GM12865 (cell line): ENCODE measurements around the gene PRRG2.

ENCODE experiments used
- DNase-seq: peaks from one replicate; pipeline ENCODE4 v3.0.0; 2010; ENCODE audit warnings: low read depth
- H3K4me3 ChIP-seq: 2 replicates; pipeline ENCODE4 v1.5.1; 2011; ENCODE audit warnings: mild to moderate bottlenecking, low read depth, low read length, control low read depth
- TF ChIP-seq, protein P1 (sequence below): IDR thresholded peaks from 2 replicates; pipeline ENCODE4 v1.5.1; 2011; ENCODE audit warnings: low read length, control low read depth, low read depth, inconsistent platforms; ENCODE audit not compliant: insufficient read depth; ENCODE audit errors: missing control alignments

The PRRG2 gene

DNA sequence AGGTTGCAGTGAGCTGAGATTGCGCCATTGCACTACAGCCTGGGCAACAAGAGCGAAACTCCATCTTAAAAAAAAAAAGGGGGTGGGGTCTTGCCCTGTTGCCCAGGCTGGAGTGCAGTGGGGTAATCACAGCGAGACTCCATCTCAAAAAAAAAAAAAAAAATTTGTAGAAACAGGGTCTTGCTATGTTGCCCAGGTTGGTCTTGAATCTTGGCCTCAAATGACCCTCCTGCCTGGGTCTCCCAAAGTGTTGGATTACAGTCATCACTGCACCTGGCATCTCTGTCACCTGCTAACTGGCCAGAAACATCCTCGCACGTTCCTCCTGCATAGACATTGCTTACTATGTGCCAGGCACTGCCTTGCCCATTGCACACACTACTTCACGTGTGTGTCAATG lies 39.2 kb upstream of the PRRG2 start:
- DNase-seq: no peak
- H3K4me3 ChIP-seq: no peak overlapping the region
- TF ChIP-seq, protein P1, sequence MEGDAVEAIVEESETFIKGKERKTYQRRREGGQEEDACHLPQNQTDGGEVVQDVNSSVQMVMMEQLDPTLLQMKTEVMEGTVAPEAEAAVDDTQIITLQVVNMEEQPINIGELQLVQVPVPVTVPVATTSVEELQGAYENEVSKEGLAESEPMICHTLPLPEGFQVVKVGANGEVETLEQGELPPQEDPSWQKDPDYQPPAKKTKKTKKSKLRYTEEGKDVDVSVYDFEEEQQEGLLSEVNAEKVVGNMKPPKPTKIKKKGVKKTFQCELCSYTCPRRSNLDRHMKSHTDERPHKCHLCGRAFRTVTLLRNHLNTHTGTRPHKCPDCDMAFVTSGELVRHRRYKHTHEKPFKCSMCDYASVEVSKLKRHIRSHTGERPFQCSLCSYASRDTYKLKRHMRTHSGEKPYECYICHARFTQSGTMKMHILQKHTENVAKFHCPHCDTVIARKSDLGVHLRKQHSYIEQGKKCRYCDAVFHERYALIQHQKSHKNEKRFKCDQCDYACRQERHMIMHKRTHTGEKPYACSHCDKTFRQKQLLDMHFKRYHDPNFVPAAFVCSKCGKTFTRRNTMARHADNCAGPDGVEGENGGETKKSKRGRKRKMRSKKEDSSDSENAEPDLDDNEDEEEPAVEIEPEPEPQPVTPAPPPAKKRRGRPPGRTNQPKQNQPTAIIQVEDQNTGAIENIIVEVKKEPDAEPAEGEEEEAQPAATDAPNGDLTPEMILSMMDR: no peak

DNA sequence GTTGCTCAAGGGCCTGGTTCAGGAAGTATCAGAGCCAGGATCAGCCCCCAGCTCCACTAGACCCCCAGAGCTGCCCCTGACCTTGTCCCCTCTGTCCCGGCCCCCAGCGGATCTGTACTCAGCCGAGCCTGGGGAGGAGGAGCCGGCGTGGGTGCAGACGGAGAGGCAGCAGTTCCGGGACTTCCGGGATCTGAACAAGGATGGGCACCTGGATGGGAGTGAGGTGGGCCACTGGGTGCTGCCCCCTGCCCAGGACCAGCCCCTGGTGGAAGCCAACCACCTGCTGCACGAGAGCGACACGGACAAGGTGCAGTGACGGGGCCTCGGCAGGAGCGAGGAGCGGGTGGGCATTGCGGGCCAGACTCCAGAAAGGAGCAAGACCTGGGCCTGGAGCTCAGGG lies 38.7 kb upstream of the PRRG2 start:
- no peak overlapping the region for H3K4me3 ChIP-seq
- TF ChIP-seq, protein P1: no peak
- no peak for DNase-seq

DNA sequence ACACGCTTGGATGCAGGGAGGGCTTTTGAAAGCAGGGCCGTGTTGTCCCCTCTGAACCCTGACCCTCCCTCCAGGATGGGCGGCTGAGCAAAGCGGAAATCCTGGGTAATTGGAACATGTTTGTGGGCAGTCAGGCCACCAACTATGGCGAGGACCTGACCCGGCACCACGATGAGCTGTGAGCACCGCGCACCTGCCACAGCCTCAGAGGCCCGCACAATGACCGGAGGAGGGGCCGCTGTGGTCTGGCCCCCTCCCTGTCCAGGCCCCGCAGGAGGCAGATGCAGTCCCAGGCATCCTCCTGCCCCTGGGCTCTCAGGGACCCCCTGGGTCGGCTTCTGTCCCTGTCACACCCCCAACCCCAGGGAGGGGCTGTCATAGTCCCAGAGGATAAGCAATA lies 38.1 kb upstream of the PRRG2 start:
- no peak overlapping the region for H3K4me3 ChIP-seq
- TF ChIP-seq, protein P1: no peak
- DNase-seq: no peak

DNA sequence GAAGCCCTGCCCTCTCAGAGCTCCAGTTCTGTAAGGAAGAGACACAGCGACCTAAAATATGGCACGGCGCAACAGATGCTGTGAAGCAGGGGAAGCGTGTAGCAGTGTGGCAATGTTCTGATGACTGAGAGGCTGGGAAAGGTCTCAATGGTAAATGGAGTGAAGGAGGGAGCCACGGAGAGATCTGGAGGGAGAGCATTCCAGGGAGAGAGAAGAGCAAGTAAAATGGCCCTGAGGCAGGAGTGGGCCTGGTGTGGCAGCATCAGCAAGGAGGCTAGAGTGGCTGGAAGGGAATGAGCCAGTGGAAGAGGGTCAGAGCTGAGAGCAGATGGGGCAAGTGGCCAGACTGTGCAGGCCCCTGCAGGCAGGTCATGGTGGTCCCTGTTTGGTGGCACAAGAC lies 37.0 kb upstream of the PRRG2 start:
- TF ChIP-seq, protein P1: no peak
- DNase-seq: no peak
- H3K4me3 ChIP-seq: no peak overlapping the region

DNA sequence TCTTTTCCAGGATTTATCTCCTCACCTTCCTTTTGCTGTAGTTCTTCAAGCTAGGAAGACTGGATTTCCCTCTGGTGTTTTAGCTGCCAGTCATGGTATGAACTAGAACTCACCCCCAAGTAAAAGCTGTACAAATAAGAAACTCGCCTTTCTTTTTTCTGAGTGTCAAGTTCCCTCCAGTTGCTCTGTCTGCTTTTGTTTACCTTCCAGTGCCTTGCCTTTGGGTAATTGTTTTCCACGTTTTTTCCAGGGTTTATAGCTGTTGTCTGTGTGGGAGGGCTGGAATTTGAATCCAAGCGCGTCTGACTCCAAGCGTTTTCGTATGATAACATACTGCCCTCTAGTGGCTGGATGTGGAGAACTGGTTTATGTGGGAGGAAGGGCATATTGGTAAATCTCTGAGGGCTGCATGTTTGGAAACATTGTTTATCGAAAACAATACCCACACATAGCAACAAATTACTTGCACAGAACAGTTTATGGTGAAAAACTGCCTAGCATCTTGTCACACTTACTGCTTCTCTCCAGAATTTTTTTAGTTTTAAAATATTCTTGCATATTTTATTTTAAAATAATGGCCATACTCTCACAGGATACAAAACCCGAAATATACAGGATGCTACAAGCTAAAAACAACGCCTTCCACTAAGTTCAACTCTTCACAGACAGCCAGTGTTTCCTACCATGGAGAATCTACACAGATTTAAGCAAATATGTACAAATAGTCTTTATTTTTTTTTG lies 34.1 kb upstream of the PRRG2 start:
- no peak overlapping the region for H3K4me3 ChIP-seq
- TF ChIP-seq, protein P1: peak; percentile 73
- peak; percentile 83 for DNase-seq

DNA sequence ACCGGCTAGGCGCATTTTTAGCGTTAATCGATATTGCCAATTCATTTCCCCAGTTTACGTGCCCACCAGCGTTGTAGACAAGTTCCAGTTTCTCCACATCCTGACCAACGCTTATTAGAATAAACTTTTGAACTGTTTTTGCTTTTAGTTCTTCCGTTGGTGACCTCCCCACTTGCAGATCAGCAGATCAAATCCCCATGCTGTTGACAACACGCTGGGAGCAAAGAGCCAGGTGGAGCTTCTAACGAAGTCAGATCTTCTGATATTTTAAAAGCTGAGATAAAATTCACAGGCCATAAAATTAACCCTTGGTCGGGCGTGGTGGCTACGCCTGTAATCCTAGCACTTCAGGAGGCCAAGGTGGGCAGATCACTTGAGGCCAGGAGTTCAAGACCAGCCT lies 32.1 kb upstream of the PRRG2 start:
- H3K4me3 ChIP-seq: no peak overlapping the region
- TF ChIP-seq, protein P1: no peak
- no peak for DNase-seq

DNA sequence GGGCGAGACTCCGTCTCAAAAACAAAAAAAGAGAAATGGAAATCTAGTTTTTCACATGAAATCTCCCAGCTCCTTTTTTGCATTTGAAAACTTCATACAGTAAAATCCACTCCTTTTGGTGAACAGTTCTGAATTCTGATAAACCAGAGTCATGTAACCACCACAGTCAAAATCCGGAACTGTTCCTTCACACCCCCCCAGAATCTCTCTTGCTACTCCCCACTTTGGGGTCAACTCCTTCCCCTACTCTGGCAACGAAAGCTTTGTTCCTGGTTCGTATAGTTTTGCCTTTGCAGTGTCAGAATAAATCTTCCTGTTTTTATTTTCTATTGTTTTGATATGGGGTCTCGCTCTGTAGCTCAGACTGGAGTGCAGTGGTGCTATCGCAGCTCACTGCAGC lies 29.6 kb upstream of the PRRG2 start:
- TF ChIP-seq, protein P1: no peak
- no peak overlapping the region for H3K4me3 ChIP-seq
- no peak for DNase-seq
